ENCODE data around the gene CNTN1.

The CNTN1 gene

GRCh38 chr12:40825156-40825555 is 132.9 kb downstream of the CNTN1 start:
- no peak overlapping the region for H3K4me3 ChIP-seq (ENCODE audit: low read depth in 1 of 2, low read length in 2 of 2)

GRCh38 chr12:40827683-40828592 is 135.7 kb downstream of the CNTN1 start:
- H3K36me3 ChIP-seq (ENCODE audit: control insufficient read depth in 1 of 2, insufficient read depth in 2 of 2, low read length in 2 of 2): no peaks in the 10 kb centered on the region
- no peak overlapping the region for H3K27ac ChIP-seq (ENCODE audit: low read length)
- H3K4me1 ChIP-seq (ENCODE audit: control insufficient read depth in 1 of 2, insufficient read depth in 2 of 2, low read length in 2 of 2): peaks cover 0 to 5% of the 10 kb centered on the region in 2 donors
- no peaks in the 10 kb centered on the region for H3K9me3 ChIP-seq (ENCODE audit: control insufficient read depth in 1 of 2, low read length in 2 of 2)
- no peaks in the 10 kb centered on the region for H3K27me3 ChIP-seq (ENCODE audit: low read depth, low read length)
- no peak overlapping the region for H3K4me3 ChIP-seq (ENCODE audit: low read depth in 1 of 2, low read length in 2 of 2)

More at GRCh38 chr12:40825156-40825555, 132.9 kb downstream of the CNTN1 start:
- Histone ChIP-seq H3K9me3 (ENCODE audit: control insufficient read depth in 1 of 2, low read length in 2 of 2) (no peaks in the 10 kb centered on the region), H3K4me1 (ENCODE audit: control insufficient read depth in 1 of 2, insufficient read depth in 2 of 2, low read length in 2 of 2) (peaks cover 0 to 5% of the 10 kb centered on the region in 2 donors), H3K27me3 (ENCODE audit: low read depth, low read length) (no peaks in the 10 kb centered on the region), H3K27ac (ENCODE audit: low read length) (no peak overlapping the region), H3K36me3 (ENCODE audit: control insufficient read depth in 1 of 2, insufficient read depth in 2 of 2, low read length in 2 of 2) (no peaks in the 10 kb centered on the region)

DNA sequence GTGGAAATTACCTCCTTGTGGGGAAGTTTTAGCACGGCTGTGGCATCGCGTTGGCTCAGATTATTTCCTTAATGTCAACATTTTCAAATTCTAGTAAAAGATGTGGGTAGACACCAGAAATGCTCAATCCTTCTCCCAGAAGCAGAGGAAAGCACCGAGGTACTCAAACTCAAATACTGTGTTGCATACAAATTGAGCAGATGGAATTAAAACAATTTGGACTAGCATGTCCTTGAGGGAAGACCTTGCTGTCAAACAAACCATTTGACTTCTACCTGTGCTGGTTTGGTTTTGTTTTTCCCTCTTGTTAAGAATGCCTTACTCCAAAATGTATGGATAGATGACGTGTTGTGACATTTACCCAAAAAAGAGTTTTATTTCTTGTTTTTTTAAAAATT is 136.4 kb downstream of the CNTN1 start:
- H3K4me1 ChIP-seq (ENCODE audit: control insufficient read depth in 1 of 2, insufficient read depth in 2 of 2, low read length in 2 of 2): peaks cover 0 to 5% of the 10 kb centered on the region in 2 donors
- no peaks in the 10 kb centered on the region for H3K9me3 ChIP-seq (ENCODE audit: control insufficient read depth in 1 of 2, low read length in 2 of 2)
- H3K27me3 ChIP-seq (ENCODE audit: low read depth, low read length): no peaks in the 10 kb centered on the region
- no peak overlapping the region for H3K27ac ChIP-seq (ENCODE audit: low read length)
- no peak overlapping the region for H3K4me3 ChIP-seq (ENCODE audit: low read depth in 1 of 2, low read length in 2 of 2)
- no peaks in the 10 kb centered on the region for H3K36me3 ChIP-seq (ENCODE audit: control insufficient read depth in 1 of 2, insufficient read depth in 2 of 2, low read length in 2 of 2)

DNA sequence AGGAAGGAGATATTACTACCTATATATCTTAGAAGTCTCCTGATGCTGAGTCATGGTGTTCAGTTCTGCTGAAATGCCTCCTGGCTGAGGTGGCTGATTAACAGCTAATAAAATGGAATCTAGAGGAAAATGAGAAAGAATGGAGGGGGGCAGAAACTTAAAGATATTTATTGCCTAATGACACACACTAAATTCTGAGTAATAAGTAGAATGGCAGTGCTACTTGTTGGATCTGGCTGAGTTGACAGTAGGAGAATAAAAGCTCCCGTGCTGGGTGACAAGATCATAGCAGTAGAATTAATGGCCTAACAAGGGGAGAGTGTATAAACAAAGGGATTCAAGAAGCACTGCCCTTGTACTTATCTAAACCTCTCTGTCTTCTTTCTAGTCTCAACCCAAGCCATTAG is 137.5 kb downstream of the CNTN1 start:
- H3K4me3 ChIP-seq (ENCODE audit: low read depth in 1 of 2, low read length in 2 of 2): no peak overlapping the region
- H3K4me1 ChIP-seq (ENCODE audit: control insufficient read depth in 1 of 2, insufficient read depth in 2 of 2, low read length in 2 of 2): peaks cover 0 to 5% of the 10 kb centered on the region in 2 donors
- no peaks in the 10 kb centered on the region for H3K36me3 ChIP-seq (ENCODE audit: control insufficient read depth in 1 of 2, insufficient read depth in 2 of 2, low read length in 2 of 2)
- no peaks in the 10 kb centered on the region for H3K9me3 ChIP-seq (ENCODE audit: control insufficient read depth in 1 of 2, low read length in 2 of 2)
- H3K27me3 ChIP-seq (ENCODE audit: low read depth, low read length): no peaks in the 10 kb centered on the region
- H3K27ac ChIP-seq (ENCODE audit: low read length): no peak overlapping the region

GRCh38 chr12:40831916-40832315 is 139.7 kb downstream of the CNTN1 start:
- H3K9me3 ChIP-seq (ENCODE audit: control insufficient read depth in 1 of 2, low read length in 2 of 2): no peaks in the 10 kb centered on the region

DNA sequence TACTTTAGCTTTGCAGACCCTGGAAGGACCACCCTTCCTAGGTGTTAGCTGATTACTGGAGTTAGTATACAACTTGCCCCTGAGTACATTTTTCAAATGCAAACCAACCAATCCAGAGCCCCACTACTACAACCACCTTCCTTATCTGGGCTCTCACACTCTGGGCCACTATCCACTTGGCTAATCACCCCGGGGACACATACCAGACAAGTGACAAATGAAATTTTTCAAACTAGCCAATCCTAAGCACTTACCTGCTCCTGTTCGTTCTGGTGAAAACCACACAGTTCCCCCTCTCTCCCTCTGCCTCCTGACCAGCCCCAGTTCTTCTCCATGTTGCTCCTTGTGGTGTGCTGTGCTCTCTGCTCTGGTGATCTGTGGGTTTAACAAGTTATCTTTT is 140.4 kb downstream of the CNTN1 start:
- Histone ChIP-seq H3K4me3 (ENCODE audit: low read depth in 1 of 2, low read length in 2 of 2) (no peak overlapping the region), H3K27ac (ENCODE audit: low read length) (no peak overlapping the region), H3K4me1 (ENCODE audit: control insufficient read depth in 1 of 2, insufficient read depth in 2 of 2, low read length in 2 of 2) (peaks cover 0 to 2% of the 10 kb centered on the region in 2 donors), H3K9me3 (ENCODE audit: control insufficient read depth in 1 of 2, low read length in 2 of 2) (no peaks in the 10 kb centered on the region), H3K27me3 (ENCODE audit: low read depth, low read length) (no peaks in the 10 kb centered on the region), H3K36me3 (ENCODE audit: control insufficient read depth in 1 of 2, insufficient read depth in 2 of 2, low read length in 2 of 2) (no peaks in the 10 kb centered on the region)

More at GRCh38 chr12:40831916-40832315, 139.7 kb downstream of the CNTN1 start:
- Histone ChIP-seq H3K27ac (ENCODE audit: low read length) (no peak overlapping the region), H3K4me1 (ENCODE audit: control insufficient read depth in 1 of 2, insufficient read depth in 2 of 2, low read length in 2 of 2) (peaks cover 0 to 5% of the 10 kb centered on the region in 2 donors), H3K4me3 (ENCODE audit: low read depth in 1 of 2, low read length in 2 of 2) (no peak overlapping the region), H3K36me3 (ENCODE audit: control insufficient read depth in 1 of 2, insufficient read depth in 2 of 2, low read length in 2 of 2) (no peaks in the 10 kb centered on the region), H3K27me3 (ENCODE audit: low read depth, low read length) (no peaks in the 10 kb centered on the region)

- Histone ChIP-seq H3K9me3 (ENCODE audit: control insufficient read depth in 1 of 2, low read length in 2 of 2) (peaks cover 0 to 3% of the 10 kb centered on the region in 2 donors), H3K27me3 (ENCODE audit: low read depth, low read length) (no peaks in the 10 kb centered on the region), H3K4me1 (ENCODE audit: control insufficient read depth in 1 of 2, insufficient read depth in 2 of 2, low read length in 2 of 2) (no peaks in the 10 kb centered on the region), H3K4me3 (ENCODE audit: low read depth in 1 of 2, low read length in 2 of 2) (no peak overlapping the region), H3K27ac (ENCODE audit: low read length) (no peak overlapping the region), H3K36me3 (ENCODE audit: control insufficient read depth in 1 of 2, insufficient read depth in 2 of 2, low read length in 2 of 2) (no peaks in the 10 kb centered on the region)
Observed at GRCh38 chr12:40833818-40834217, 141.6 kb downstream of the CNTN1 start.

GRCh38 chr12:40834321-40834720 is 142.1 kb downstream of the CNTN1 start:
- no peak overlapping the region for H3K27ac ChIP-seq (ENCODE audit: low read length)
- H3K36me3 ChIP-seq (ENCODE audit: control insufficient read depth in 1 of 2, insufficient read depth in 2 of 2, low read length in 2 of 2): no peaks in the 10 kb centered on the region
- H3K9me3 ChIP-seq (ENCODE audit: control insufficient read depth in 1 of 2, low read length in 2 of 2): peaks cover 0 to 3% of the 10 kb centered on the region in 2 donors
- H3K4me3 ChIP-seq (ENCODE audit: low read depth in 1 of 2, low read length in 2 of 2): no peak overlapping the region
- no peaks in the 10 kb centered on the region for H3K4me1 ChIP-seq (ENCODE audit: control insufficient read depth in 1 of 2, insufficient read depth in 2 of 2, low read length in 2 of 2)
- H3K27me3 ChIP-seq (ENCODE audit: low read depth, low read length): no peaks in the 10 kb centered on the region

- Histone ChIP-seq H3K36me3 (ENCODE audit: control insufficient read depth in 1 of 2, insufficient read depth in 2 of 2, low read length in 2 of 2) (no peaks in the 10 kb centered on the region), H3K4me1 (ENCODE audit: control insufficient read depth in 1 of 2, insufficient read depth in 2 of 2, low read length in 2 of 2) (no peaks in the 10 kb centered on the region), H3K27ac (ENCODE audit: low read length) (no peak overlapping the region), H3K9me3 (ENCODE audit: control insufficient read depth in 1 of 2, low read length in 2 of 2) (peaks cover 0 to 3% of the 10 kb centered on the region in 2 donors), H3K27me3 (ENCODE audit: low read depth, low read length) (no peaks in the 10 kb centered on the region), H3K4me3 (ENCODE audit: low read depth in 1 of 2, low read length in 2 of 2) (no peak overlapping the region)
Observed at GRCh38 chr12:40837891-40838429, 145.7 kb downstream of the CNTN1 start.

DNA sequence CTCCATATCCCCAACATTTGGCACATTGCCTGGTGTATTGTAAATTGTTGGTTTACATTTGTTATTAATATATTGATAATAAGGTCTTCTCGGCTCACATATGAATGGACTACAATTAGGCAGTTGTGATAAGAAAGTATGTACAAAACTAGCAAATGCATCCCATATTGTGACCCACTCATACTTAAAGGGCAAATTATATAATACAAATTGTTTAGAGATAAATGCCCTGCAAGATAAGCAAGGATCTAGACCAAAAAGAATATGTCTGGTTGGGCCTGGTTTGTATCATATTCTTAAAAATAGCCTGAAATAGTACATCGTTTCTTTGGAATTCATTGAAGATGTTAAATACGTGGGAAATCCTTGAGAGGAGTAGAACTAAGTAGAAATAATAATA is 151.3 kb downstream of the CNTN1 start:
- H3K4me1 ChIP-seq (ENCODE audit: control insufficient read depth in 1 of 2, insufficient read depth in 2 of 2, low read length in 2 of 2): no peaks in the 10 kb centered on the region
- H3K27ac ChIP-seq (ENCODE audit: low read length): no peak overlapping the region
- H3K4me3 ChIP-seq (ENCODE audit: low read depth in 1 of 2, low read length in 2 of 2): no peak overlapping the region
- H3K9me3 ChIP-seq (ENCODE audit: control insufficient read depth in 1 of 2, low read length in 2 of 2): peaks cover 0 to 2% of the 10 kb centered on the region in 2 donors
- H3K27me3 ChIP-seq (ENCODE audit: low read depth, low read length): no peaks in the 10 kb centered on the region
- no peaks in the 10 kb centered on the region for H3K36me3 ChIP-seq (ENCODE audit: control insufficient read depth in 1 of 2, insufficient read depth in 2 of 2, low read length in 2 of 2)

GRCh38 chr12:40853221-40853620 is 161.0 kb downstream of the CNTN1 start:
- no peaks in the 10 kb centered on the region for H3K4me1 ChIP-seq (ENCODE audit: control insufficient read depth in 1 of 2, insufficient read depth in 2 of 2, low read length in 2 of 2)
- H3K36me3 ChIP-seq (ENCODE audit: control insufficient read depth in 1 of 2, insufficient read depth in 2 of 2, low read length in 2 of 2): no peaks in the 10 kb centered on the region
- H3K4me3 ChIP-seq (ENCODE audit: low read depth in 1 of 2, low read length in 2 of 2): no peak overlapping the region
- no peaks in the 10 kb centered on the region for H3K9me3 ChIP-seq (ENCODE audit: control insufficient read depth in 1 of 2, low read length in 2 of 2)
- no peaks in the 10 kb centered on the region for H3K27me3 ChIP-seq (ENCODE audit: low read depth, low read length)
- H3K27ac ChIP-seq (ENCODE audit: low read length): no peak overlapping the region

Measured in muscle layer of duodenum (tissue), 2 donors.